DOHH2 (cell line): Measurements from ENCODE around the gene MYCN.

ENCODE experiments used
- H3F3A ChIP-seq: fragments of 200-600 bp; sonication (generic), shearing (Covaris generic); 2 replicates; pipeline ENCODE4 v1.6.0; 2016; ENCODE audit warnings: antibody characterized with exemption, mild to moderate bottlenecking; ENCODE audit not compliant: control insufficient read depth, insufficient read depth
- H3K27ac ChIP-seq: fragments of 200-600 bp; sonication (generic); 2 replicates; pipeline ENCODE4 v1.5.1; 2014; ENCODE audit warnings: low read depth, mild to moderate bottlenecking, low read length, moderate library complexity
- H3K27me3 ChIP-seq: fragments of 200-600 bp; sonication (generic); 2 replicates; pipeline ENCODE4 v1.6.1; 2014; ENCODE audit warnings: mild to moderate bottlenecking, low read length, mixed read lengths; ENCODE audit not compliant: control insufficient read depth
- H3K36me3 ChIP-seq: fragments of 200-600 bp; sonication (generic); 2 replicates; pipeline ENCODE4 v1.6.1; 2014; ENCODE audit warnings: mild to moderate bottlenecking, low read length, moderate library complexity, mixed read lengths; ENCODE audit not compliant: control insufficient read depth
- H3K4me1 ChIP-seq: fragments of 200-600 bp; sonication (generic); 2 replicates; pipeline ENCODE4 v1.6.1; 2014; ENCODE audit warnings: mild to moderate bottlenecking, low read length, mixed read lengths; ENCODE audit not compliant: control insufficient read depth
- H3K4me2 ChIP-seq: fragments of 200-600 bp; sonication (generic); 2 replicates; pipeline ENCODE4 v1.6.0; 2014; ENCODE audit warnings: mild to moderate bottlenecking, low read length, moderate library complexity
- H3K4me3 ChIP-seq: fragments of 200-600 bp; sonication (generic); 2 replicates; pipeline ENCODE4 v1.5.1; 2014; ENCODE audit warnings: mild to moderate bottlenecking, low read length, mixed read lengths
- H3K79me2 ChIP-seq: fragments of 200-600 bp; sonication (generic); 2 replicates; pipeline ENCODE4 v1.6.1; 2014; ENCODE audit warnings: mild to moderate bottlenecking, low read length, mixed read lengths; ENCODE audit not compliant: control insufficient read depth
- H3K9me2 ChIP-seq: fragments of 200-600 bp; sonication (generic); replicated peaks from 2 replicates; pipeline ENCODE4 v1.6.1; 2014; ENCODE audit warnings: mild to moderate bottlenecking, low read length, mixed read lengths; ENCODE audit not compliant: control insufficient read depth
- H3K9me3 ChIP-seq: fragments of 200-600 bp; sonication (generic); 2 replicates; pipeline ENCODE4 v1.6.1; 2014; ENCODE audit warnings: antibody characterized with exemption, low read length, mixed read lengths; ENCODE audit not compliant: control insufficient read depth, insufficient read depth
- H4K20me1 ChIP-seq: fragments of 200-600 bp; sonication (generic); 2 replicates; pipeline ENCODE4 v1.6.0; 2014; ENCODE audit warnings: low read depth, mild to moderate bottlenecking, antibody characterized with exemption, low read length, moderate library complexity; ENCODE audit not compliant: control insufficient read depth, insufficient read depth
- CTCF ChIP-seq: fragments of 200-600 bp; sonication (generic); IDR thresholded peaks from one replicate; pipeline ENCODE4 v1.5.1; 2014; ENCODE audit warnings: antibody characterized with exemption, mild to moderate bottlenecking, low read depth, low read length; ENCODE audit not compliant: poor library complexity, severe bottlenecking
- EZH2phosphoT487 ChIP-seq: fragments of 200-600 bp; sonication (generic); IDR thresholded peaks from 2 replicates; pipeline ENCODE4 v1.6.1; 2017; ENCODE audit warnings: borderline replicate concordance, mild to moderate bottlenecking, antibody characterized with exemption, low read length, moderate library complexity, mixed read lengths

Gene MYCN

GRCh38 chr2:15945909-15946705, 5.8 kb downstream of the MYCN start:
- Histone ChIP-seq H3K4me1 (no peaks in the 10 kb centered on the region), H3K9me3 (no peaks in the 10 kb centered on the region), H3K27ac (no peak overlapping the region), H3K4me3 (no peak overlapping the region), H4K20me1 (no peaks in the 10 kb centered on the region), H3K79me2 (no peaks in the 10 kb centered on the region), H3K27me3 (peaks cover 20% of the 10 kb centered on the region), H3F3A (no peaks in the 10 kb centered on the region), H3K4me2 (no peak overlapping the region), H3K36me3 (no peaks in the 10 kb centered on the region), H3K9me2 (no peaks in the 10 kb centered on the region)
- no peak for TF ChIP-seq CTCF
- TF ChIP-seq EZH2phosphoT487, result no peak

GRCh38 chr2:15946983-15947382, 6.6 kb downstream of the MYCN start:
- Histone ChIP-seq H3K4me1 (no peaks in the 10 kb centered on the region), H3K27ac (no peak overlapping the region), H3K4me3 (no peak overlapping the region), H3K9me2 (no peaks in the 10 kb centered on the region), H3K9me3 (no peaks in the 10 kb centered on the region), H3K27me3 (peaks cover 19% of the 10 kb centered on the region), H4K20me1 (no peaks in the 10 kb centered on the region), H3K36me3 (no peaks in the 10 kb centered on the region), H3F3A (no peaks in the 10 kb centered on the region), H3K4me2 (no peak overlapping the region), H3K79me2 (no peaks in the 10 kb centered on the region)
- TF ChIP-seq EZH2phosphoT487 (no peak), CTCF (no peak)

GRCh38 chr2:15947431-15947830, 7.1 kb downstream of the MYCN start:
- H3K4me3 ChIP-seq, result no peak overlapping the region
- H3K9me2 ChIP-seq, result no peaks in the 10 kb centered on the region
- H4K20me1 ChIP-seq, result no peaks in the 10 kb centered on the region
- H3K9me3 ChIP-seq, result no peaks in the 10 kb centered on the region
- H3K27ac ChIP-seq, result no peak overlapping the region
- H3K4me1 ChIP-seq, result no peaks in the 10 kb centered on the region
- H3K27me3 ChIP-seq, result peaks cover 17% of the 10 kb centered on the region
- TF ChIP-seq CTCF, result no peak
- no peak for TF ChIP-seq EZH2phosphoT487
- H3K79me2 ChIP-seq, result no peaks in the 10 kb centered on the region
- H3F3A ChIP-seq, result no peaks in the 10 kb centered on the region
- no peak overlapping the region for H3K4me2 ChIP-seq
- no peaks in the 10 kb centered on the region for H3K36me3 ChIP-seq
